ENCODE data around the gene RND2. TPM values are rescaled to one million over a fixed set of nuclear protein-coding genes. Genes with fewer than 3 reads are reported as not detected.

Gene RND2
- total and polyA plus RNA-seq, 2 donors (not counting 1 experiment from before 2014, with no cell fraction given), result 0.54 to 0.99 TPM

DNA sequence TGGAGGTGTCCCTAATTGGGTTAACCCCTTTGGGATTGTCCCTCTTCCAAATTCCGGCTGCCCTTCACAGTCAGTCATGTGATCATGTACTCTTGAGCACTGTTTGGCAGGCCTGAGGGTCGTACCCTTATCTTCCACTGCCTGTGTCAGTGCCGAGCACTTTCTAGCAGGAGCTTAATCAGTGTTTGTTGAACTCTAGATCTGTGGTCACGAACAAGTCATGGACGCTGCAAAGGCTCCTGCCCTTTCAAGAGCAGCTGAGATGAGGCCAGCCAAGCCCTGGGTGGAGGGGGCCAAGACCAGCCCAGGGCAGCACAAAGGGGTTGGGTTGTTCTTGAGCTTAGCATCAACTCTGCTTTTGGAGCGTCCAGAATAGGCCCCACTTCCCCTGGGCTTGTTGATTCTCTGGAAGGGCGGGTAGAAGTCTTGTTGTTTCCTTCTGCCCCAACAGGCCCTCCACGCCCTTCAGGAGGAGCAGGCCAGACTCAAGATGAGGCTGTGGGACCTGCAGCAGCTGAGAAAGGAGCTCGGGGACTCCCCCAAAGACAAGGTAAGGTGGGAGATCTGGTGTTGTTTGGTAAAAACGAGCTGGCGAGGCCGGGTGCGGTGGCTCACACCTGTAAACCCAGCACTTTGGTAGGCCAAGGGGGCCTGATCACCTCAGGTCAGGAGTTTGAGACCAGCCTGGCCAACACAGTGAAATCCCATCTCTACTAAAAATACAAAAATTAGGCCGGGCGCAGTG lies 13.1 kb upstream of the RND2 start:
- no peak overlapping the region for H3K4me3 ChIP-seq (replicated peaks in 1 of 4; ENCODE audit: control extremely low read depth in 1 of 4, insufficient read depth in 1 of 4, low read depth in 3 of 4, low read length in 4 of 4)
- no peaks in the 10 kb centered on the region for H3K4me1 ChIP-seq (ENCODE audit: control insufficient read depth, extremely low read depth, insufficient read depth, low read length)
- H3K9me3 ChIP-seq (ENCODE audit: control insufficient read depth, insufficient read depth, low read depth, low read length), result no peaks in the 10 kb centered on the region
- no peak overlapping the region for H2AFZ ChIP-seq (ENCODE audit: low read length)
- no peak overlapping the region for H3K27ac ChIP-seq (ENCODE audit: insufficient read depth, low read length)
- DNase-seq (ENCODE audit: low read depth in 2 of 2), result no peak
- H3K36me3 ChIP-seq (ENCODE audit: control insufficient read depth, insufficient read depth, low read length), result peaks cover 10% of the 10 kb centered on the region
- H3K4me2 ChIP-seq (ENCODE audit: extremely low read depth, insufficient read depth, low read length), result no peak overlapping the region
- no peaks in the 10 kb centered on the region for H3K27me3 ChIP-seq (ENCODE audit: control insufficient read depth, insufficient read depth, low read length)
- no peaks in the 10 kb centered on the region for H3K79me2 ChIP-seq (ENCODE audit: control insufficient read depth, insufficient read depth, low read length)
- TF ChIP-seq EZH2 (IDR thresholded peaks at IDR 0.05; ENCODE audit: low read length, missing control alignments), result no peak
- TF ChIP-seq, protein P1, sequence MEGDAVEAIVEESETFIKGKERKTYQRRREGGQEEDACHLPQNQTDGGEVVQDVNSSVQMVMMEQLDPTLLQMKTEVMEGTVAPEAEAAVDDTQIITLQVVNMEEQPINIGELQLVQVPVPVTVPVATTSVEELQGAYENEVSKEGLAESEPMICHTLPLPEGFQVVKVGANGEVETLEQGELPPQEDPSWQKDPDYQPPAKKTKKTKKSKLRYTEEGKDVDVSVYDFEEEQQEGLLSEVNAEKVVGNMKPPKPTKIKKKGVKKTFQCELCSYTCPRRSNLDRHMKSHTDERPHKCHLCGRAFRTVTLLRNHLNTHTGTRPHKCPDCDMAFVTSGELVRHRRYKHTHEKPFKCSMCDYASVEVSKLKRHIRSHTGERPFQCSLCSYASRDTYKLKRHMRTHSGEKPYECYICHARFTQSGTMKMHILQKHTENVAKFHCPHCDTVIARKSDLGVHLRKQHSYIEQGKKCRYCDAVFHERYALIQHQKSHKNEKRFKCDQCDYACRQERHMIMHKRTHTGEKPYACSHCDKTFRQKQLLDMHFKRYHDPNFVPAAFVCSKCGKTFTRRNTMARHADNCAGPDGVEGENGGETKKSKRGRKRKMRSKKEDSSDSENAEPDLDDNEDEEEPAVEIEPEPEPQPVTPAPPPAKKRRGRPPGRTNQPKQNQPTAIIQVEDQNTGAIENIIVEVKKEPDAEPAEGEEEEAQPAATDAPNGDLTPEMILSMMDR (conservative IDR thresholded peaks at IDR 0.05 in 1 of 2, IDR thresholded peaks at IDR 0.05 in 1 of 2; ENCODE audit: low read depth in 1 of 2, low read length in 2 of 2), result no peak
- H4K20me1 ChIP-seq (ENCODE audit: control insufficient read depth, extremely low read depth, insufficient read depth, low read length), result no peaks in the 10 kb centered on the region
- H3K9ac ChIP-seq (ENCODE audit: insufficient read depth, low read length), result no peak overlapping the region

DNA sequence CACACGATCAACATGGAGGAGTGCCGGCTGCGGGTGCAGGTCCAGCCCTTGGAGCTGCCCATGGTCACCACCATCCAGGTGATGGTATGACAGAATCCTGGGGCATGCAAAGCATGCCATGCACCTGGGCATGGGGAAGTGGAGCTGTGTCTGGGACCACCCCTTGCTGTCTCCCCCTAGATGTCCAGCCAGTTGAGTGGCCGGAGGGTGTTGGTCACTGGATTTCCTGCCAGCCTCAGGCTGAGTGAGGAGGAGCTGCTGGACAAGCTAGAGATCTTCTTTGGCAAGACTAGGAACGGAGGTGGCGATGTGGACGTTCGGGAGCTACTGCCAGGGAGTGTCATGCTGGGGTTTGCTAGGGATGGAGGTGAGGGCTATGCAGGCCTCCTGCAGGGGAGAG lies 11.7 kb upstream of the RND2 start:
- H3K4me1 ChIP-seq (ENCODE audit: control insufficient read depth, extremely low read depth, insufficient read depth, low read length), result no peaks in the 10 kb centered on the region
- H4K20me1 ChIP-seq (ENCODE audit: control insufficient read depth, extremely low read depth, insufficient read depth, low read length), result no peaks in the 10 kb centered on the region
- no peak overlapping the region for H3K27ac ChIP-seq (ENCODE audit: insufficient read depth, low read length)
- peaks cover 6% of the 10 kb centered on the region for H3K79me2 ChIP-seq (ENCODE audit: control insufficient read depth, insufficient read depth, low read length)
- H2AFZ ChIP-seq (ENCODE audit: low read length), result no peak overlapping the region
- H3K4me2 ChIP-seq (ENCODE audit: extremely low read depth, insufficient read depth, low read length), result no peak overlapping the region
- no peak for DNase-seq (ENCODE audit: low read depth in 2 of 2)
- H3K9ac ChIP-seq (ENCODE audit: insufficient read depth, low read length), result no peak overlapping the region
- TF ChIP-seq EZH2 (IDR thresholded peaks at IDR 0.05; ENCODE audit: low read length, missing control alignments), result no peak
- TF ChIP-seq, protein P1 (conservative IDR thresholded peaks at IDR 0.05 in 1 of 2, IDR thresholded peaks at IDR 0.05 in 1 of 2; ENCODE audit: low read depth in 1 of 2, low read length in 2 of 2), result no peak
- no peaks in the 10 kb centered on the region for H3K9me3 ChIP-seq (ENCODE audit: control insufficient read depth, insufficient read depth, low read depth, low read length)
- H3K27me3 ChIP-seq (ENCODE audit: control insufficient read depth, insufficient read depth, low read length), result no peaks in the 10 kb centered on the region
- peaks cover 15% of the 10 kb centered on the region for H3K36me3 ChIP-seq (ENCODE audit: control insufficient read depth, insufficient read depth, low read length)
- H3K4me3 ChIP-seq (replicated peaks in 1 of 4; ENCODE audit: control extremely low read depth in 1 of 4, insufficient read depth in 1 of 4, low read depth in 3 of 4, low read length in 4 of 4), result no peak overlapping the region

DNA sequence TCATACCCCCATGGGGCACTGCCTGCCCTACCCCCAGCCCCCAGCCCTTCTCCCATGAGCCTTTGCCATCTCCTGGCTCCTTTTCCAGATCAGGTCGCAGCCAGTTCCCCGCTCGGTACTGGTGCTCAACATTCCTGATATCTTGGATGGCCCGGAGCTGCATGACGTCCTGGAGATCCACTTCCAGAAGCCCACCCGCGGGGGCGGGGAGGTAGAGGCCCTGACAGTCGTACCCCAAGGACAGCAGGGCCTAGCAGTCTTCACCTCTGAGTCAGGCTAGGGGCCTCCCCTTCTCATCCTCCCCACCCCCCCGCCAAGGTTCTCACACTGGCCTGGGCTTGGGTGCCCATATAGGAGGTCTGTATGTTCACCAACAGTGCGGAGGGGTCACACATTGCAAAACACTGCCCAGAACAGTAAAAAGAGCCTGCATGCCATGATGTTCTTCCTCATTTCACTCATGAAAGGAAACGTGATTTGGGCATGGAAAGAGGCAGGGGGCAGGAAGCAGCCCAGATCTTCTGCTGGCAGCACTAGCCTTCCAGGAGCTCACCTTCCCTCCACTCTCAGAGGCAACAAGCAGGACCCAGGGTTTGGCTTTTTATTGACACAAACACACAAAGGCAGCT lies 10.9 kb upstream of the RND2 start:
- DNase-seq (ENCODE audit: low read depth in 2 of 2), result no peak

More for the DNA sequence above, 10.9 kb upstream of the RND2 start:
- H4K20me1 ChIP-seq (ENCODE audit: control insufficient read depth, extremely low read depth, insufficient read depth, low read length), result no peaks in the 10 kb centered on the region
- no peaks in the 10 kb centered on the region for H3K9me3 ChIP-seq (ENCODE audit: control insufficient read depth, insufficient read depth, low read depth, low read length)
- H3K4me2 ChIP-seq (ENCODE audit: extremely low read depth, insufficient read depth, low read length), result no peak overlapping the region
- H3K9ac ChIP-seq (ENCODE audit: insufficient read depth, low read length), result no peak overlapping the region
- H3K4me1 ChIP-seq (ENCODE audit: control insufficient read depth, extremely low read depth, insufficient read depth, low read length), result no peaks in the 10 kb centered on the region
- no peak overlapping the region for H2AFZ ChIP-seq (ENCODE audit: low read length)
- no peaks in the 10 kb centered on the region for H3K27me3 ChIP-seq (ENCODE audit: control insufficient read depth, insufficient read depth, low read length)
- H3K4me3 ChIP-seq (replicated peaks in 1 of 4; ENCODE audit: control extremely low read depth in 1 of 4, insufficient read depth in 1 of 4, low read depth in 3 of 4, low read length in 4 of 4), result no peak overlapping the region
- peaks cover 19% of the 10 kb centered on the region for H3K36me3 ChIP-seq (ENCODE audit: control insufficient read depth, insufficient read depth, low read length)
- peaks cover 11% of the 10 kb centered on the region for H3K79me2 ChIP-seq (ENCODE audit: control insufficient read depth, insufficient read depth, low read length)
- H3K27ac ChIP-seq (ENCODE audit: insufficient read depth, low read length), result no peak overlapping the region
- TF ChIP-seq, protein P1 (conservative IDR thresholded peaks at IDR 0.05 in 1 of 2, IDR thresholded peaks at IDR 0.05 in 1 of 2; ENCODE audit: low read depth in 1 of 2, low read length in 2 of 2), result no peak
- no peak for TF ChIP-seq EZH2 (IDR thresholded peaks at IDR 0.05; ENCODE audit: low read length, missing control alignments)
